HepG2 (cell line): ENCODE data around the gene TBC1D24. TPM values are rescaled to one million over a fixed set of nuclear protein-coding genes. Genes with fewer than 3 reads are reported as not detected.

Source experiments
- CEBPZ ChIP-seq: IDR thresholded peaks from 2 replicates; pipeline ENCODE4 v1.6.1; 2012; ENCODE audit warnings: low read length, improper control_type of control experiment
- CREB3 ChIP-seq: sonication (generic); formaldehyde crosslinking; IDR thresholded peaks from 2 replicates; pipeline ENCODE4 v1.5.0; 2020; ENCODE audit warnings: missing genetic modification reagents
- FOSL2 ChIP-seq: sonication (generic); formaldehyde crosslinking; IDR thresholded peaks from 2 replicates; pipeline ENCODE4 v1.4.0; 2020; ENCODE audit warnings: missing genetic modification reagents
- FOXC1 ChIP-seq: sonication (generic); formaldehyde crosslinking; IDR thresholded peaks from 2 replicates; pipeline ENCODE4 v1.8.0; 2022; ENCODE audit warnings: mild to moderate bottlenecking, missing genetic modification reagents, borderline replicate concordance
- KLF13 ChIP-seq: sonication (generic); formaldehyde crosslinking; IDR thresholded peaks from 2 replicates; pipeline ENCODE4 v1.4.0; 2020; ENCODE audit warnings: mild to moderate bottlenecking, missing genetic modification reagents
- PAXIP1 ChIP-seq: sonication (generic); formaldehyde crosslinking; conservative IDR thresholded peaks from 2 replicates; pipeline ENCODE4 v1.4.0; 2020; ENCODE audit warnings: mild to moderate bottlenecking, missing genetic modification reagents, moderate library complexity
- PHF21A ChIP-seq: sonication (generic); formaldehyde crosslinking; IDR thresholded peaks from 2 replicates; pipeline ENCODE4 v1.5.0; 2020; ENCODE audit warnings: mild to moderate bottlenecking, missing genetic modification reagents
- SP2 ChIP-seq: sonication (generic); formaldehyde crosslinking; IDR thresholded peaks from 2 replicates; pipeline ENCODE4 v1.5.1; 2020; ENCODE audit warnings: mild to moderate bottlenecking, missing genetic modification reagents
- TARDBP ChIP-seq: sonication (generic); formaldehyde crosslinking; IDR thresholded peaks from 2 replicates; pipeline ENCODE4 v1.8.0; 2022; ENCODE audit warnings: mild to moderate bottlenecking, missing genetic modification reagents
- TBX2 ChIP-seq: sonication (generic); formaldehyde crosslinking; IDR thresholded peaks from 2 replicates; pipeline ENCODE4 v1.5.0; 2020; ENCODE audit warnings: missing genetic modification reagents, mild to moderate bottlenecking, borderline replicate concordance
- TCF12 ChIP-seq, 2 experiments: fragments of 450-650 bp in 1 of 2; sonication (generic) in 1 of 2; formaldehyde crosslinking in 1 of 2; IDR thresholded peaks; 2 replicates each; pipeline versions ENCODE4 v1.6.1 to v1.8.0; 2017 to 2022; ENCODE audit warnings: antibody characterized with exemption in 1 of 2, mild to moderate bottlenecking in 1 of 2, missing genetic modification reagents in 1 of 2, moderate library complexity in 1 of 2
- ZBTB1 ChIP-seq: sonication (generic); formaldehyde crosslinking; IDR thresholded peaks from 2 replicates; pipeline ENCODE4 v1.4.0; 2020; ENCODE audit warnings: missing genetic modification reagents, borderline replicate concordance
- ZNF136 ChIP-seq: sonication (generic); formaldehyde crosslinking; IDR thresholded peaks from 2 replicates; pipeline ENCODE4 v1.8.1; 2022; ENCODE audit warnings: low read depth, mild to moderate bottlenecking, moderate library complexity, missing genetic modification reagents
- ZNF34 ChIP-seq: sonication (generic); formaldehyde crosslinking; IDR thresholded peaks from 2 replicates; pipeline ENCODE4 v1.4.0; 2020; ENCODE audit warnings: mild to moderate bottlenecking, missing genetic modification reagents, borderline replicate concordance
- ZNF570 ChIP-seq: sonication (generic); formaldehyde crosslinking; IDR thresholded peaks from 2 replicates; pipeline ENCODE4 v1.4.0; 2020; ENCODE audit warnings: mild to moderate bottlenecking, missing genetic modification reagents, borderline replicate concordance
- ZNF761 ChIP-seq: sonication (generic); formaldehyde crosslinking; conservative IDR thresholded peaks from 2 replicates; pipeline ENCODE4 v1.4.0; 2020; ENCODE audit warnings: mild to moderate bottlenecking, missing genetic modification reagents
- ZNF775 ChIP-seq: sonication (generic); formaldehyde crosslinking; IDR thresholded peaks from 2 replicates; pipeline ENCODE4 v1.4.0; 2020; ENCODE audit warnings: missing genetic modification reagents, mild to moderate bottlenecking, moderate library complexity, borderline replicate concordance
- polyA plus RNA-seq, 8 experiments: library from polyadenylated mRNA; depleted of rRNA in 3 of 8; stranded (reverse) in 7 of 8; unstranded in 1 of 8; fragments of >200 nt; fragmentation: Illumina TruSeq in 4 of 8; extraction: Trizol in 4 of 8; gene quantifications; 2 replicates each; pipeline versions ENCODE4 v1.2.1 to v1.2.3, GENCODE V29; 2011 to 2016; ENCODE audit warnings: low read depth in 4 of 8, missing spikeins in 1 of 8, mixed read lengths in 1 of 8; ENCODE audit not compliant: insufficient read depth in 1 of 8
- total RNA-seq, 5 experiments: library from RNA; depleted of rRNA; stranded (reverse); fragments of >200 nt; fragmentation: Illumina TruSeq; extraction: Trizol; gene quantifications; 2 replicates each; pipeline ENCODE4 v1.2.3, GENCODE V29; 2016; ENCODE audit warnings: low read depth in 1 of 5
- TF ChIP-seq, protein P1 (sequence below): sonication (generic); formaldehyde crosslinking; IDR thresholded peaks from 2 replicates; pipeline ENCODE4 v1.8.1; 2022; ENCODE audit warnings: mild to moderate bottlenecking, missing genetic modification reagents

TBC1D24 gene
- total and polyA plus RNA-seq, 2 of the 13 experiments (the other 11 are each of a cell fraction or from before 2014, with no cell fraction given) = 7.7 to 13.7 TPM

GRCh38 chr16:2516391-2517240 is 41.7 kb downstream of the TBC1D24 start (continued):
- TF ChIP-seq CEBPZ = no peak
- TF ChIP-seq ZNF136 (CRISPR knock-in tag) = no peak
- no peak for TF ChIP-seq SP2 (CRISPR knock-in tag)
- no peak for TF ChIP-seq CREB3 (CRISPR knock-in tag)
- no peak for TF ChIP-seq ZNF570 (CRISPR knock-in tag)
- no peak for TF ChIP-seq FOSL2
- no peak for TF ChIP-seq ZBTB1 (CRISPR knock-in tag)
- no peak for TF ChIP-seq ZNF34
- TF ChIP-seq PHF21A (CRISPR knock-in tag) = no peak
- no peak for TF ChIP-seq PAXIP1 (CRISPR knock-in tag)
- no peak for TF ChIP-seq KLF13 (CRISPR knock-in tag)
- no peak; the same call in 1 of the 2 replicates for TF ChIP-seq TBX2 (CRISPR knock-in tag)
- no peak for TF ChIP-seq TCF12 (IDR thresholded peaks at IDR 0.05)
- TF ChIP-seq TCF12 (CRISPR knock-in tag; IDR thresholded peaks at IDR 0.05) = no peak
- TF ChIP-seq, protein P1, sequence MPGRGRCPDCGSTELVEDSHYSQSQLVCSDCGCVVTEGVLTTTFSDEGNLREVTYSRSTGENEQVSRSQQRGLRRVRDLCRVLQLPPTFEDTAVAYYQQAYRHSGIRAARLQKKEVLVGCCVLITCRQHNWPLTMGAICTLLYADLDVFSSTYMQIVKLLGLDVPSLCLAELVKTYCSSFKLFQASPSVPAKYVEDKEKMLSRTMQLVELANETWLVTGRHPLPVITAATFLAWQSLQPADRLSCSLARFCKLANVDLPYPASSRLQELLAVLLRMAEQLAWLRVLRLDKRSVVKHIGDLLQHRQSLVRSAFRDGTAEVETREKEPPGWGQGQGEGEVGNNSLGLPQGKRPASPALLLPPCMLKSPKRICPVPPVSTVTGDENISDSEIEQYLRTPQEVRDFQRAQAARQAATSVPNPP (CRISPR knock-in tag) = no peak
- no peak for TF ChIP-seq FOXC1 (CRISPR knock-in tag)
- no peak for TF ChIP-seq ZNF775 (CRISPR knock-in tag)
- TF ChIP-seq ZNF761 (CRISPR knock-in tag) = no peak
- TF ChIP-seq TARDBP = no peak
